HCEC 1CT (cell line): ENCODE data around the gene TTC7B.

ENCODE experiments used
- DNase-seq: peaks from one replicate; pipeline ENCODE4 v3.0.0-alpha.2; 2017

Gene TTC7B

DNA sequence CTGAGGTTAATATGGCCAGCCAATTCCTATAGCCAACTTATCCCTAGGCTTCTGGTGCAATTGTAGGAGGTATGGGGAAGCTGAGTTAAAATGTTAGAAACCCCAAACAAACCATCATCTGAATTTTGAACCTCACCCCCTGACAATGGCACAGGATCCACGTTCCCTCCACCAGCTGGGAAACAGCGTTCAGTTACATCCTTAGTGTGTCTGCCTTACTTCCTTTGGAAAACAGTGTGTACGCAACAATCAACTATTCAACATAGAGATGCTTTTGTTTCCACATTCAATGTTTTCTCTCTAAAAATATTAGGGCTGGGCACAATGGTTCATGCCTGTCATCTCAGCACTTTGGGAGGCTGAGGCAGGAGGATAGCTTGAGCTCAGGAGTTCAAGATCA, 203.4 kb downstream of the TTC7B start:
- no peak for DNase-seq

DNA sequence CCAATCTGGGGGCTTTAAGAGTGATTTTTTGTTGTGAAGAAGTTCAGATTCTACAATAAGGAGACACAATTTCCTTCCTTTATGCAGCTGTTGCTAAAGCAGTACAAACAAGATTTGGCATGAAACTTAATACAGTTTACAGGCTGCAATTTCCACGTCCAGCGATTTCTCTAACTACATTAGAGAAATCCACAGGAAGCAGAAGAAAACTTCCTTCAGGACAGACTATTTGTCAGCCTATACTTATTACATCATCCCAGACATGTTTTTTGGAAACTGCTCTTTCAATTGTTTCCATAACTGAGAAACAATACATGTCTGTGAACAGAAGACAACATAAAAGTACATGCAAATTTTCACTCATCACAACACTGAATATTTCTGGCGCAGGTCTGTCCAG, 204.3 kb downstream of the TTC7B start:
- DNase-seq = no peak

DNA sequence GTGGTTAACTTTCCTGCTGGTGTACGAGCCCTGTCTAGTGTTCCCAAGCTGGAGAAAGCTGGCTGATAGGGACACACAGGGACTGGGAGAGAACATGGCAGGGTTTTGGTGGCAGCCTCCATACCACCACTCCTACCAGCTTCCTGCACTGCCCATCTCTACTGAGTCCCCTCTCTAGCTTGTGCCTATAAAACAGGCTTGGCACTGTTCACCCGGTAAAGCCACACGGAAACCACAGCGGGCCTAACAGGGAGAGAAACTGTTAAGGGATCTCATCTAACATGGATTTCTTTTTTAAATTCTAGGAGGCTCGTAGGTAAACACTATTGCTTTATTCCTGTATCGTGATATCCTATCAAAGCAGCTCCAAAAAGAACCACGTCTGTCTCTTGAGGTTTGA, 204.7 kb downstream of the TTC7B start:
- DNase-seq = no peak

- DNase-seq = no peak
These were observed 205.7 kb downstream of the TTC7B start for GRCh38 chr14:90610346-90611040.

- no peak for DNase-seq
These were observed 206.9 kb downstream of the TTC7B start for GRCh38 chr14:90609376-90609775.

- DNase-seq = no peak
These were observed 207.3 kb downstream of the TTC7B start for GRCh38 chr14:90608929-90609341.

DNA sequence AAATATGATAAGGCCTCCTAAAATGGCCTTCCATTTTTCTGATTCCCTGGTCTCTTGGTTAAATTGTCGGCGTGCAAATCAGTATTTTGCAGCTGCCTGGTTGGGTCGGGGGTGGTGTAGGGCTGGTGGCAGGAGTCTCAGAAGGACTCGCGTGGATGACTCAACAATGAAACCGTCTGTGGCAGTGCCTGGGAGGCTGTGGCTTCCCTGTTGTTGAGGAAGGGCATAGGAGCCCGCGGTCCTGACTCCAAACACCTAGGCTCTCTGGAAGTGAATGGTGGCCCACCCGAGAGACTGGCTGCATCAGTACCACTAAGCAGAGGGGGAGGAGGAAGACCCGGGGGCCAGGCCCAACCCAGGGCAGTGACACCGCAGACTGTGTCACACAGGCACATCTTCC, 207.9 kb downstream of the TTC7B start:
- no peak for DNase-seq

GRCh38 chr14:90607141-90607540, 209.1 kb downstream of the TTC7B start:
- DNase-seq = no peak

- no peak for DNase-seq
These were observed 209.8 kb downstream of the TTC7B start for GRCh38 chr14:90606434-90606833.

GRCh38 chr14:90605430-90605829, 210.8 kb downstream of the TTC7B start:
- no peak for DNase-seq

DNA sequence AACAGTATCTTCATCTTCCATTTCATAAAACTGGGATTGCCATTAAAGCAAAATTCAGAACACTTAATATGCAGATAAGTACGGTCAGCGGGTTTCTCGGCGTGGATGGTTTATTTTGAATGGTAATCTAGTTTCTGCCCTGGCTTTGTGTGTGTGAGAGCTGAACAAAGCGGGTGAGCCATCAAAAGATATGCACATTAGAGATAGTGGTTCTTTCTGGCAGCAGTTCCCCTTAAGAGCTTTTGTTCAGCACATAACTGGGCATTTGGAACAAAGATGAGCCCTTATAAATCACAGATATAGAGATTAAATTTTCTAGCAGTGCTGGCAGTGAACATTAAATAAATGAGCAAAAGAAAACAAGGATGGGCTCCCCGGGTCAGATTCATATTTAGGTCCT, 211.9 kb downstream of the TTC7B start:
- no peak for DNase-seq

- DNase-seq = no peak
These were observed 212.4 kb downstream of the TTC7B start for GRCh38 chr14:90603841-90604240.

- DNase-seq = no peak
These were observed 212.9 kb downstream of the TTC7B start for GRCh38 chr14:90603336-90603735.

GRCh38 chr14:90602088-90602687, 214.0 kb downstream of the TTC7B start:
- no peak for DNase-seq

DNA sequence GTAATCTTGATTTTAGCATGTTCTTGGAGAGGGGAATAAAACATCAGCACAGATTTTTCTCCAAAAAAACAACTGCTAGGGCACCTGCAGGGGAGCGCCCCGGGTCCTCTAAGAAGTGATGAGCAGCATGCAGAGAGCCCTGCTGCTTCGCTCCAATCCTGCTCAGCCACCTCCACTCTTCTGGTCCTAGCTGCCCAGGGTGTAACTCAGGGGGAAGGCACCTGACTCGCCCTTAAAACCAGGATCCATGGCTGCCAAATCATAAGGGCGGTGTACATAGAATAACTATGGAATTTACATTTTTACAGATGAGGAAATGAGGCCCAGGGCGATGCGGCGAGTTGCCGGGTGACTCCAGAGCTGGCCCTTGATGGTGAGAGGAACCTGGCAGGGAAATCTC, 214.7 kb downstream of the TTC7B start:
- no peak for DNase-seq

DNA sequence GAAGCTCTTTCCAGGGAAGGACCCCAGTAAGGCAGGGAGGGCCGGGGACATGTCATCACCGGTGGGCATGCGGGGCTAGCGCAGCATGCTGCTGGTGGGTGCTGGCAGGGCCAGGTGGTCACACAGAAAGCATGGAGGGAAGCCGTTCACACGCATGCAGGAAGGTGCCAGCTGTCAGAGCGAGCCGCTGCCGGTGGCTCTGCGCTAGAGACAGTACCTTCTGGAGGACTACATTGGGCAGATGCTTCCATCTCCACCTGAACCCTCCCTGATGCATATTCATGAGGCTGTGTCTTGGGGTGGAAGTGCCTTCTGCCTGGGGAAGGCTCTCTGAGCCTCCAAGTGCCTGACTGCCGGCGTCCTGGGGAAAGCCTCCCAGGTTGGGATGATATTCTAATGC, 215.6 kb downstream of the TTC7B start:
- no peak for DNase-seq

DNA sequence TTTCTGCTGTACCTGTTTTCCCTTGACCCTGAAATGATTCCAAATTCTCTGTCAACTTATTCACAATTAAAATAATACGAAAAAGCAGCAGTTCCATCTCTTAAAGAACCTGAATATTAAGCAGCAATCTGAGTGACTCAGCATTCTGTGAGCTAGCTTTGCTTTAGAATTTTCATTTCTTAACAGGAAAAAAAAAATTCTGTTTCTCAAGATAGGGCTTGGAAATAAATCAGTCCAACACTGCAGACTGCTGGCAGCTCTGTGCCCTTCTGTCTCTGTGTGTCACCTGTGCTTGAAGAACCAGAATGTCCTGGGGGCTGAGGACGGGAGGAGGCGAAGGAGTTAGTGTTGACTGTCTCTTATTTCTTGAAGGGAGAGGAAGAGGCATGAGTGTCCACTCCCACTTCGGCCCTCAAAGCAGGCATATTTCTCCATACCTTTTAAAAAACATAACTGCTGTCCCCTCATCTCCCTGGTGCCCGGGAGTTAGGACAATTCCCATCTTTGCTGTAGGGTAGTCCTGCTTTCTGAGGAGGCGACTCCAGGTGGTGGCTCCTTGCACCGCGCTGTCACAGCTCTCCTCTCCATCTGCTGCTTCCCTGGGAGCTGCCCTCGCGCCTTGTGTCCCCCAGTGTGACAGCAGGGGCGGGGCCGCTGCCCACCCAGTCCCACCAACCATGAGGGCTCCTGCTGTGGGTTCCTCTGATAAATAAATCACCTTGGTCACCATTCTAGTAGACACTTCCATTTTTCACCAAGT, 216.3 kb downstream of the TTC7B start:
- no peak for DNase-seq

- no peak for DNase-seq
These were observed 216.9 kb downstream of the TTC7B start for GRCh38 chr14:90599339-90599738.

GRCh38 chr14:90597961-90598360, 218.3 kb downstream of the TTC7B start:
- DNase-seq = no peak

DNA sequence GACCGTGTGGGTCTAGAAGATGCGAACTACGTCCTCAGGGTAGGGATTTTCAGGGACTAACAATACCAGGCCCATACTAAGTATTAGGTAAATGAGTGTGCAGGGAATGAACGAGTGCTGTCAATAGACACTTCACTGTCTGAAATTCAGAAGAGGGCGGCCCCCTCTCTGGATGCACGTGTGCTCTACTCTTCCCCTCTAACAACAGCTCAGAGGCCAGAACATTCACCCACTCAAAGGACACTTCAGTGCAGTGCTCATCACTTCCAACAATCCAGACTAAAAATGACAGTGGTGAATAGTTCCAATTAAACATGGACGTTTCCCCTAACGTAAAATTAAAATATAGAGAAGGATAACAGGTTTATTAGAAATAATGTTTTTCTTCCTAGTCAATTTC, 219.5 kb downstream of the TTC7B start:
- DNase-seq = no peak

DNA sequence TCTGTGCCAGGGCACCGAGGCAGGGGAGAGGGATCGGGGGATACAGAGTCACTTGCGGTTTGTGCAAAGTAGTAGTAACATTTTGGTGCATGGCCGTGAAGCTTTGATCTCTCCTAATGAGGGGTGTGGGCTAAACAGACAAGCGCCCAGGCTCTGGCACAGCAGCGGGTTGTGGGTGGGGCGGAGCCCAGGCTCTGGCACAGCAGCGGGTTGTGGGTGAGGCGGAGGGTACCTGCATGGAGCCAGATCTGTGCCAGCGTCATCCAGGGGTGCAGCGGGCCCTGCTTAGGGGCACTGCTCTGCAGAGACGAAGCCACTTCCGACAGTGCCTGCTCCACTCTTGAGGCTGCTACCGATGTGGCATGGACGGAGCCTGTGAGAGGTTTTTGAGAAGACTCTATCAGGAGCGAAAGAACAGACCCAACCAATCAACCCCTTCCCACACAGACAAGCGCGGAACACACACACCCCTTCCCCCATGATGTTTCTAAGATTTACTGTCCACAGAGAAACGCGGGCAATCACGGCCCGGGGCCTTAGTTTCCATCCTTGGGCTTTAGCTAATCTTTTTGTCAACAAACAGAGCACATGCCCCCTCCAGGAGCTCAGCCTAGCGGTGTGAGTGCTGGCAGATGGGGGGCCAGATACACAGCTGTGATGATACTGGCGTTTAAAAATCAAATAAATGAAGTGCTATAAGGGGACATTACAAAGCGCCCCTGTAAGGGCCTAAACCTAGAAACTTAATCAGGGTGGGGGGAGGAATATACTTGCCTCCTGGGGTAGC, 222.8 kb downstream of the TTC7B start:
- no peak for DNase-seq

DNA sequence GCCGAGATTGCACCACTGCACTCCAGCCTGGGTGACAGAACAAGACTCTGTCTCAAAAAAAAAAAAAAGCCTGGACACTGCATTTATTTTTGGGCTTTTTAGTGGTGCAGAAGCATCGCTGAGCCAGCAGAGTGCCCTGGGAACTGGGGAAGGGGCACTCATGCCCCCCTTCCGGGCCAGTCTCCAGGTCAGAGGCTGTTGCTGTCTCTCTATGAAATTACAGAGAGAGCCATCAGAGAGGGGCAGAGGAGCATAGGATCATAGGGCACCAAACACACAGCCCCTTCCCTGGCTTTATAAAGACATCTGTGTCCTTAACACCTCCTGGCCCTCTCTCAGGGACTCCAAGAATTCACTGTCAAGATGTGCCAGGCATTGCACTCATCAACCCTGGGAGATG, 223.6 kb downstream of the TTC7B start:
- DNase-seq = no peak

DNA sequence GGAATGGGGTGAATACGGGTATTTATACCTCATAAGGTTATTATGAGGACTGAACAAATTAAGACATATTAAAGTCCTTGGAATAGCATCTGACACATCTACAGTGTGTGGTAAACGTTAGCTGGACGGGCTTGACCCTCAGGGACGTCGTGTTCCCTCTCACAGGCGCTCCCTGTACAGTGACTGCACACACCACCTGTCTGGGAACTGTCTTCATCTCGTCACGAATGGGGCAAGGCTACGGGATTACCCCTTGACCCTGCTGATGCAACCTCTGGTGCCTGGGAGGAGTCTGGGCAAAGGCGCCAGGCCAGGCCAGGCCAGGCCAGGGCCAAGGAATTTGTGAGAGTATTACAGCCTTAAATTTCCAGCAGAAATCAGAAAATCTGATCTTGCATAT, 228.3 kb downstream of the TTC7B start:
- no peak for DNase-seq
